HepG2 (cell line): ENCODE results near the gene SESN2. TPM values are rescaled to one million over a fixed set of nuclear protein-coding genes. Genes with fewer than 3 reads are reported as not detected.

Source experiments
- ATAC-seq: fragments of 200-7000 bp; cut with Tn5 transposase; 3 replicates; pipeline ENCODE4 v1.9.1; 2020; ENCODE audit warnings: mild to moderate bottlenecking, moderate library complexity
- BruUV-seq: library from RNA; stranded (reverse); fragments of 400-500 nt; replicated peaks from 2 replicates; lab custom pipeline; 2021; lab: Mats Ljungman, UMichigan
- CTCF ChIA-PET: fragments of 300-600 bp; formaldehyde crosslinking; extraction: SDS; loops from one replicate; lab custom pipeline; 2021; ENCODE audit warnings: low total read pairs, inconsistent platforms, low intra/inter-chr PET ratio; lab: Yijun Ruan, JAX
- POLR2A ChIA-PET: fragments of 350-600 bp; sonication (Branson Sonifier 250); formaldehyde crosslinking; loops from one replicate; lab custom pipeline; 2020; ENCODE audit warnings: antibody characterized with exemption, inconsistent platforms; lab: Yijun Ruan, JAX
- DNase-seq: peaks from one replicate; pipeline ENCODE4 v3.0.0-alpha.2; 2015; ENCODE audit warnings: low spot score
- FAIRE-seq: peaks from 3 replicates; lab custom pipeline; 2011; peaks lifted over from hg19 to GRCh38; lab: Jason Lieb, UNC
- H2AFZ ChIP-seq: one replicate; pipeline ENCODE4 v1.6.1; 2011; ENCODE audit warnings: low read length, inconsistent platforms
- H3K27ac ChIP-seq: fragments of 300-600 bp; 3 replicates; pipeline ENCODE4 v1.8.0; 2011; ENCODE audit warnings: mixed run types, mild to moderate bottlenecking, mixed read lengths, low read length, inconsistent platforms; ENCODE audit not compliant: insufficient read depth; ENCODE audit errors: extremely low read length
- H3K27me3 ChIP-seq, 2 experiments: fragments of 200-600 bp in 1 of 2; 2 replicates in 1 of 2; 3 replicates in 1 of 2; pipeline versions ENCODE4 v1.6.0 to v1.8.0; 2011; ENCODE audit warnings: low read length in 2 of 2, mild to moderate bottlenecking in 2 of 2, moderate library complexity in 2 of 2, inconsistent platforms in 1 of 2; ENCODE audit not compliant: insufficient read depth in 2 of 2, control insufficient read depth in 1 of 2
- H3K36me3 ChIP-seq, 2 experiments: fragments of 200-600 bp in 1 of 2; replicated peaks in 1 of 2; 2 replicates in 1 of 2; 3 replicates in 1 of 2; pipeline versions ENCODE4 v1.5.1 to v1.8.0; 2011; ENCODE audit warnings: low read length in 2 of 2, inconsistent platforms in 1 of 2; ENCODE audit not compliant: insufficient read depth in 2 of 2, control insufficient read depth in 1 of 2
- H3K4me1 ChIP-seq: 2 replicates; pipeline ENCODE4 v1.5.1; 2012; ENCODE audit warnings: low read length, inconsistent platforms; ENCODE audit not compliant: insufficient read depth
- H3K4me2 ChIP-seq: 2 replicates; pipeline ENCODE4 v1.6.0; 2011; ENCODE audit warnings: low read depth, low read length, inconsistent platforms
- H3K4me3 ChIP-seq, 3 experiments: fragments of 200-600 bp in 1 of 3; sonication (generic), shearing (Covaris generic) in 1 of 3; replicated peaks in 1 of 3; 2 replicates each; pipeline ENCODE4 v1.5.1; 2011 to 2016; ENCODE audit warnings: low read length in 3 of 3, inconsistent platforms in 2 of 3, low read depth in 2 of 3, mild to moderate bottlenecking in 2 of 3, control low read depth in 1 of 3, mixed read lengths in 1 of 3; ENCODE audit not compliant: insufficient read depth in 1 of 3
- H3K79me2 ChIP-seq: one replicate; pipeline ENCODE4 v1.6.1; 2011; ENCODE audit warnings: low read length, inconsistent platforms; ENCODE audit not compliant: insufficient read depth
- H3K9ac ChIP-seq: 2 replicates; pipeline ENCODE4 v1.6.0; 2011; ENCODE audit warnings: mild to moderate bottlenecking, low read depth, low read length, inconsistent platforms; ENCODE audit not compliant: insufficient read depth
- H3K9me3 ChIP-seq: 2 replicates; pipeline ENCODE4 v1.5.1; 2012; ENCODE audit warnings: mild to moderate bottlenecking, low read length
- H4K20me1 ChIP-seq: 2 replicates; pipeline ENCODE4 v1.6.0; 2011; ENCODE audit warnings: inconsistent platforms, mild to moderate bottlenecking, low read length, moderate library complexity; ENCODE audit not compliant: insufficient read depth
- KAT7 ChIP-seq: IDR thresholded peaks from 2 replicates; pipeline ENCODE4 v1.6.1; 2018; ENCODE audit warnings: borderline replicate concordance, missing compliant biosample characterization
- ZNF546 ChIP-seq: sonication (generic); formaldehyde crosslinking; conservative IDR thresholded peaks from 2 replicates; pipeline ENCODE4 v1.8.1; 2023; ENCODE audit warnings: mild to moderate bottlenecking, missing genetic modification reagents
- ZNF781 ChIP-seq: sonication (generic); formaldehyde crosslinking; IDR thresholded peaks from 2 replicates; pipeline ENCODE4 v1.5.1; 2020; ENCODE audit warnings: borderline replicate concordance, mild to moderate bottlenecking, missing genetic modification reagents; ENCODE audit errors: not compliant biosample characterization
- ZNF841 ChIP-seq: sonication (generic); formaldehyde crosslinking; IDR thresholded peaks from 2 replicates; pipeline ENCODE4 v1.8.1; 2023; ENCODE audit warnings: missing genetic modification reagents, borderline replicate concordance
- WGBS: methylation state at CpG from one replicate; pipeline ENCODE4 v1.1.6; 2017; ENCODE audit warnings: low lambda C conversion rate; 5-methylcytosine and 5-hydroxymethylcytosine counted together
- in situ Hi-C: cut with HindIII; loops from 2 replicates; pipeline ENCODE4 v1.10.0; 2017; ENCODE audit warnings: low pct_unique_long_range_greater_than_20kb; ENCODE audit not compliant: extremely low pct_ligation_motif_present
- intact Hi-C: fragments of 100-400 bp; cut with micrococcal nuclease; formaldehyde crosslinking; loops from one replicate; pipeline ENCODE4 v1.10.0; 2022; ENCODE audit not compliant: unreplicated experiment
- polyA plus RNA-seq, 8 experiments: library from polyadenylated mRNA; depleted of rRNA in 3 of 8; stranded (reverse) in 7 of 8; unstranded in 1 of 8; fragments of >200 nt; fragmentation: Illumina TruSeq in 4 of 8; extraction: Trizol in 4 of 8; gene quantifications; 2 replicates each; pipeline versions ENCODE4 v1.2.1 to v1.2.3, GENCODE V29; 2011 to 2016; ENCODE audit warnings: low read depth in 4 of 8, missing spikeins in 1 of 8, mixed read lengths in 1 of 8; ENCODE audit not compliant: insufficient read depth in 1 of 8
- total RNA-seq, 5 experiments: library from RNA; depleted of rRNA; stranded (reverse); fragments of >200 nt; fragmentation: Illumina TruSeq; extraction: Trizol; gene quantifications; 2 replicates each; pipeline ENCODE4 v1.2.3, GENCODE V29; 2016; ENCODE audit warnings: low read depth in 1 of 5
- TF ChIP-seq, protein P1 (sequence below): sonication (generic); formaldehyde crosslinking; IDR thresholded peaks from 2 replicates; pipeline ENCODE4 v1.4.0; 2020; ENCODE audit warnings: mild to moderate bottlenecking, missing genetic modification reagents
- TF ChIP-seq, protein P2 (sequence below), 2 experiments: fragments of 450-650 bp in 1 of 2; sonication (generic) in 1 of 2; formaldehyde crosslinking in 1 of 2; IDR thresholded peaks; 2 replicates each; pipeline versions ENCODE4 v1.6.1 to v1.8.0; 2016 to 2022; ENCODE audit warnings: antibody characterized with exemption in 1 of 2, mild to moderate bottlenecking in 1 of 2, missing genetic modification reagents in 1 of 2
- TF ChIP-seq, protein P3 (sequence below): sonication (generic); formaldehyde crosslinking; IDR thresholded peaks from 2 replicates; pipeline ENCODE4 v1.4.0; 2020; ENCODE audit warnings: missing genetic modification reagents, borderline replicate concordance

The SESN2 gene
- total and polyA plus RNA-seq, 2 of the 13 experiments (the other 11 are each of a cell fraction or from before 2014, with no cell fraction given) = 13.2 to 19.1 TPM

DNA sequence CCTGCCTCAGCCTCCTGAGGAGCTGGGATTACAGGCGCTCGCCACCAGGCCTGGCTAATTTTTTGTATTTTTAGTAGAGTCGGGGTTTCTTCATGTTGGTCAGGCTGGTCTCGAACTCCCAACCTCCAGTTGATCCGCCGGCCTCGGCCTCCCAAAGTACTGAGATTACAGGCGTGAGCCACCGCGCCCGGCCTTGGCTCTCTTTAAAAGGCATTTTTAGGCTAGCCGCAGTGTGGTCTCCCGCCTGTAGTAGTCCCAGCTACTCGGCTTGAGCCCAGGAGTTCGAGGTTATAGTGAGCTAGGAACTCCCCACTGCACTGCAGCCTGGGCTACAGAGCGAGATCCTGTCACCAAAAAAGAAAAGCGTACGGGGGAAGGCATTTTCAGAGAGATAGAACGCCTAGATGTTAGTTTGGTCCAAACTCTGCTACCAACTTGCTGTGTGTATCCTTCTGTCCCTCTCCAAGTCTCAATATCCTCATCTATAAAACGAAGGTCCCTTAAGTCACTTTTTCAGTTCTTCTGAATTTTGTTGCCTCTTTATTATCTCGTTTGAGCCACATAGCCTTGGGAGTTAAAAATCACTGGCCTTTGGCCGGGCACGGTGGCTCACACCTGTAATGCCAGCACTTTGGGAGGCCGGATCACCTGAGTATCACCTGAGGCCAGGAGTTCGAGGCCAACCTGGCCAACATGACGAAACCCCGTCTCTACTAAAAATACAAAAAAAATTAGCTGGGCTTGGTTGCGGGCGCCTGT, 70.3 kb downstream of the SESN2 start:
- in situ Hi-C loops = no loop called here
- H3K4me2 ChIP-seq = peak overlapping the region; percentile 86
- TF ChIP-seq KAT7 (peak; percentile 14; the same call in 1 of the 2 replicates), ZNF841 (CRISPR knock-in tag) (no peak), ZNF546 (0 out of 2 replicates have a peak, but pooled peaks have one; percentile 52), ZNF781 (CRISPR knock-in tag) (peak; percentile 11)
- TF ChIP-seq, protein P1, sequence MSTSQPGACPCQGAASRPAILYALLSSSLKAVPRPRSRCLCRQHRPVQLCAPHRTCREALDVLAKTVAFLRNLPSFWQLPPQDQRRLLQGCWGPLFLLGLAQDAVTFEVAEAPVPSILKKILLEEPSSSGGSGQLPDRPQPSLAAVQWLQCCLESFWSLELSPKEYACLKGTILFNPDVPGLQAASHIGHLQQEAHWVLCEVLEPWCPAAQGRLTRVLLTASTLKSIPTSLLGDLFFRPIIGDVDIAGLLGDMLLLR (CRISPR knock-in tag) = 0 out of 2 replicates have a peak, but pooled peaks have one; percentile 9
- TF ChIP-seq, protein P2, sequence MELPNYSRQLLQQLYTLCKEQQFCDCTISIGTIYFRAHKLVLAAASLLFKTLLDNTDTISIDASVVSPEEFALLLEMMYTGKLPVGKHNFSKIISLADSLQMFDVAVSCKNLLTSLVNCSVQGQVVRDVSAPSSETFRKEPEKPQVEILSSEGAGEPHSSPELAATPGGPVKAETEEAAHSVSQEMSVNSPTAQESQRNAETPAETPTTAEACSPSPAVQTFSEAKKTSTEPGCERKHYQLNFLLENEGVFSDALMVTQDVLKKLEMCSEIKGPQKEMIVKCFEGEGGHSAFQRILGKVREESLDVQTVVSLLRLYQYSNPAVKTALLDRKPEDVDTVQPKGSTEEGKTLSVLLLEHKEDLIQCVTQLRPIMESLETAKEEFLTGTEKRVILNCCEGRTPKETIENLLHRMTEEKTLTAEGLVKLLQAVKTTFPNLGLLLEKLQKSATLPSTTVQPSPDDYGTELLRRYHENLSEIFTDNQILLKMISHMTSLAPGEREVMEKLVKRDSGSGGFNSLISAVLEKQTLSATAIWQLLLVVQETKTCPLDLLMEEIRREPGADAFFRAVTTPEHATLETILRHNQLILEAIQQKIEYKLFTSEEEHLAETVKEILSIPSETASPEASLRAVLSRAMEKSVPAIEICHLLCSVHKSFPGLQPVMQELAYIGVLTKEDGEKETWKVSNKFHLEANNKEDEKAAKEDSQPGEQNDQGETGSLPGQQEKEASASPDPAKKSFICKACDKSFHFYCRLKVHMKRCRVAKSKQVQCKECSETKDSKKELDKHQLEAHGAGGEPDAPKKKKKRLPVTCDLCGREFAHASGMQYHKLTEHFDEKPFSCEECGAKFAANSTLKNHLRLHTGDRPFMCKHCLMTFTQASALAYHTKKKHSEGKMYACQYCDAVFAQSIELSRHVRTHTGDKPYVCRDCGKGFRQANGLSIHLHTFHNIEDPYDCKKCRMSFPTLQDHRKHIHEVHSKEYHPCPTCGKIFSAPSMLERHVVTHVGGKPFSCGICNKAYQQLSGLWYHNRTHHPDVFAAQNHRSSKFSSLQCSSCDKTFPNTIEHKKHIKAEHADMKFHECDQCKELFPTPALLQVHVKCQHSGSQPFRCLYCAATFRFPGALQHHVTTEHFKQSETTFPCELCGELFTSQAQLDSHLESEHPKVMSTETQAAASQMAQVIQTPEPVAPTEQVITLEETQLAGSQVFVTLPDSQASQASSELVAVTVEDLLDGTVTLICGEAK (IDR thresholded peaks at IDR 0.05) = no peak
- TF ChIP-seq, protein P2 (CRISPR knock-in tag; IDR thresholded peaks at IDR 0.05) = no peak
- TF ChIP-seq, protein P3, sequence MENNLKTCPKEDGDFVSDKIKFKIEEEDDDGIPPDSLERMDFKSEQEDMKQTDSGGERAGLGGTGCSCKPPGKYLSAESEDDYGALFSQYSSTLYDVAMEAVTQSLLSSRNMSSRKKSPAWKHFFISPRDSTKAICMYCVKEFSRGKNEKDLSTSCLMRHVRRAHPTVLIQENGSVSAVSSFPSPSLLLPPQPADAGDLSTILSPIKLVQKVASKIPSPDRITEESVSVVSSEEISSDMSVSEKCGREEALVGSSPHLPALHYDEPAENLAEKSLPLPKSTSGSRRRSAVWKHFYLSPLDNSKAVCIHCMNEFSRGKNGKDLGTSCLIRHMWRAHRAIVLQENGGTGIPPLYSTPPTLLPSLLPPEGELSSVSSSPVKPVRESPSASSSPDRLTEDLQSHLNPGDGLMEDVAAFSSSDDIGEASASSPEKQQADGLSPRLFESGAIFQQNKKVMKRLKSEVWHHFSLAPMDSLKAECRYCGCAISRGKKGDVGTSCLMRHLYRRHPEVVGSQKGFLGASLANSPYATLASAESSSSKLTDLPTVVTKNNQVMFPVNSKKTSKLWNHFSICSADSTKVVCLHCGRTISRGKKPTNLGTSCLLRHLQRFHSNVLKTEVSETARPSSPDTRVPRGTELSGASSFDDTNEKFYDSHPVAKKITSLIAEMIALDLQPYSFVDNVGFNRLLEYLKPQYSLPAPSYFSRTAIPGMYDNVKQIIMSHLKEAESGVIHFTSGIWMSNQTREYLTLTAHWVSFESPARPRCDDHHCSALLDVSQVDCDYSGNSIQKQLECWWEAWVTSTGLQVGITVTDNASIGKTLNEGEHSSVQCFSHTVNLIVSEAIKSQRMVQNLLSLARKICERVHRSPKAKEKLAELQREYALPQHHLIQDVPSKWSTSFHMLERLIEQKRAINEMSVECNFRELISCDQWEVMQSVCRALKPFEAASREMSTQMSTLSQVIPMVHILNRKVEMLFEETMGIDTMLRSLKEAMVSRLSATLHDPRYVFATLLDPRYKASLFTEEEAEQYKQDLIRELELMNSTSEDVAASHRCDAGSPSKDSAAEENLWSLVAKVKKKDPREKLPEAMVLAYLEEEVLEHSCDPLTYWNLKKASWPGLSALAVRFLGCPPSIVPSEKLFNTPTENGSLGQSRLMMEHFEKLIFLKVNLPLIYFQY = no peak

More for the DNA sequence above, 70.3 kb downstream of the SESN2 start:
- Histone ChIP-seq H3K79me2 (peaks cover 6% of the 10 kb centered on the region), H4K20me1 (no peaks in the 10 kb centered on the region), H3K9ac (peak overlapping the region; percentile 89), H3K36me3 (peaks cover 4 to 32% of the 10 kb centered on the region in 2 experiments; a peak in 4 of 5 replicates), H3K4me1 (peaks cover 32% of the 10 kb centered on the region), H3K4me3 (peak overlapping the region; percentile 61 to 90 (median 80)), H3K27me3 (no peaks in the 10 kb centered on the region), H3K9me3 (no peaks in the 10 kb centered on the region), H2AFZ (no peak overlapping the region), H3K27ac (peak overlapping the region; percentile 90)
- 42% methylated on average over 29 of the region's 29 CpGs for WGBS
- intact Hi-C loops = loop anchor here (10.0 kb wide), 1 partner anchor 65 kb away; no protein-coding TSS in a partner anchor
- ChIA-PET POLR2A (interaction anchor here (0.7 to 3.9 kb wide), 30 partner anchors 11 to 557 kb away, joined by 3 to 38 read pairs (median 6); partner anchors contain the start of genes ATP5IF1, EYA3, PHACTR4 and PPP1R8), CTCF (no interaction called here)
- ATAC-seq = peak; percentile 75
- DNase-seq = peak; percentile 21
- FAIRE-seq = no peak
- BruUV-seq = TSS peak; percentile 89
